ENCODE measurements around the gene USP26.
A peak's percentile ranks its signal among the peaks of the same experiment; 100 is the strongest.
"Not testable (repeated sequence)": the region's sequence is repeated elsewhere in the genome, so short reads cannot be mapped to it uniquely, and the experiment has no call there.

USP26 gene

DNA sequence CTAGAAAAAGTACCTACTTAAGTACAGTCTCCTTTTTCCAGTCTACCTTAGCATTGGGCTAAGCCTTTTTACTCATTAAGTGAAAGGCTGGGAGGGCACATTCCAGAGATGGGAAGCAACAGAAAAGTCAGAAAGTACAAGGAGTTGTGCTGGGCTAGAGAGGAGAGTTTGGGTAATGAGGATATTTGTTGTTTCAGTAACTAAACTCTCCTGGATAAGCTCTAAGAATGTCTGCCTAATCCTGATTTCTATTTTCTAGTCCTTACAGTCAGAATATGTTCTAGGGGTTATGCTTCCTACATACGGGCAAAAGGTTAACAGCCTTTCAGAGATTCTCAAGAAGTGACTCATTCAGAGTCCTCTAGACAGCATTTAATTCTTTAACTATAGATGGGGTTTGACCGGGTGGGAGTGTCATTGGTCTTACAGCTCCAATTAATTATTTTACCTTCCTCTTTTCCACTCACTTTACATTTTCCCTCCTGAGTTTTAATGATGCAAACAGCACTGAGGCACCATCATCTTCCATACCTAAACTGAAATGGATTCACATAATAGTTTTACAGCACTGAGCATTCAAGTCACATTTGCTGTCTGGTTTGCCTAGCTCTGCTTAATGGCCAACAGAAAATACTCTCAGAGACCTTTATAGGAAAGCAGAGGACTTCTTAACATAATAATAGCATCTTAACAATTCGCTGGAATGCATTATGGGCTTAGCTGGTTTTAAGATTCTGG, 42.9 kb downstream of the USP26 start:
- H3K4me3 ChIP-seq (ENCODE audit: low read length) = no peak overlapping the region
- no peak for TF ChIP-seq CTCF (conservative IDR thresholded peaks at IDR 0.05; ENCODE audit: low read length)
- DNase-seq (ENCODE audit: low read depth) = no peak

- no peak overlapping the region for H3K4me3 ChIP-seq (ENCODE audit: low read length)
- DNase-seq (ENCODE audit: low read depth) = no peak
- TF ChIP-seq CTCF (conservative IDR thresholded peaks at IDR 0.05; ENCODE audit: low read length) = no peak
Observed at GRCh38 chrX:133048751-133049150, 48.2 kb downstream of the USP26 start.

GRCh38 chrX:133046601-133047000, 50.3 kb downstream of the USP26 start:
- TF ChIP-seq CTCF (conservative IDR thresholded peaks at IDR 0.05; ENCODE audit: low read length) = no peak
- no peak overlapping the region for H3K4me3 ChIP-seq (ENCODE audit: low read length)
- no peak for DNase-seq (ENCODE audit: low read depth)

DNA sequence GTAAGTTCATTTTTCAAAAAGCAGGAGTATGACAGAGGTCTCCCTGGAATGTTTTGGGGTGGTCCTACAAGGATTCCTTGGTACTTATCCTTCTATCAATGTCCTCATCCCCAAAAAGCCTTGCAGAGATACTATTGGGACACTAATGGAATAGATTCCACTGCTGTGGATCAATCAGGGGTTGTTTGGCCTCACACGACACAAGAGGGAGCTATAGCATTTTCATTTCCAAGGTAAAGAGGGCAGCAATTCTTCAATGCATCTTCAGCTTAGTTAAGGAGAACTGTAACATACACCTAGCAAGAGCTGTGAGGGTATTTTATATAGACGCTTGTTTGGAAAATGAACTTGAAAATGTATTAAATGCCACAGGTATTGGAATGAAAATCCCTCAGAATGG, 50.9 kb downstream of the USP26 start:
- DNase-seq (ENCODE audit: low read depth) = peak; percentile 0
- no peak overlapping the region for H3K4me3 ChIP-seq (ENCODE audit: low read length)
- TF ChIP-seq CTCF (conservative IDR thresholded peaks at IDR 0.05; ENCODE audit: low read length) = 0 out of 2 replicates have a peak, but pooled peaks have one; percentile 5

DNA sequence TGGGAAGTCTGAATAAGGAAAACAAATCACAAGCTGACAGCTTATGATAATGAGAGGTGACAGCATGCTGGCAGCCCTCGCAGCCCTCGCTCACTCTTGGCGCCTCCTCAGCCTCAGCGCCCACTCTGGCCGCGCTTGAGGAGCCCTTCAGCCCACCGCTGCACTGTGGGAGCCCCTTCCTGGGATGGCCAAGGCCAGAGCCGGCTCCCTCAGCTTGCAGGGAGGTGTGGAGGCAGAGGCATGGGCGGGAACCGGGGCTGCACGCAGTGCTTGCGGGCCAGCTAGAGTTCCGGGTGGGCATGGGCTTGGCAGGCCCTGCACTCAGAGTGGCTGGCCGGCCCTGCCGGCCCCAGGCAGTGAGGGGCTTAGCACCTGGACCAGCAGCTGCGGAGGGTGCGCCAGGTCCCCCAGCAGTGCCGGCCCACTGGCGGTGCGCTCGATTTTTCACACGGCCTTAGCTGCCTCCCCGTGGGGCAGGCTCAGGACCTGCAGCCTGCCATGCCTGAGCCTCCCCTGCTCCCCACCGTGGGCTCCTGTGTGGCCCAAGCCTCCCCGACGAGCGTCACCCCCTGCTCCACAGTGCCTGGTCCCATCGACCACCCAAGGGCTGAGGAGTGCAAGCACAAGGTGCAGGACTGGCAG, 52.6 kb downstream of the USP26 start:
- not testable (repeated sequence) for H3K4me3 ChIP-seq (ENCODE audit: low read length); DNase-seq (ENCODE audit: low read depth)

GRCh38 chrX:133042260-133042659, 54.6 kb downstream of the USP26 start:
- no peak for DNase-seq (ENCODE audit: low read depth)
- TF ChIP-seq CTCF (conservative IDR thresholded peaks at IDR 0.05; ENCODE audit: low read length) = no peak
- H3K4me3 ChIP-seq (ENCODE audit: low read length) = no peak overlapping the region

GRCh38 chrX:133033010-133033409, 63.9 kb downstream of the USP26 start:
- no peak overlapping the region for H3K4me3 ChIP-seq (ENCODE audit: low read length)
- TF ChIP-seq CTCF (conservative IDR thresholded peaks at IDR 0.05; ENCODE audit: low read length) = no peak
- DNase-seq (ENCODE audit: low read depth) = no peak

Measured in AG10803 (cell line).